HG03280 (cell line): ENCODE results near the gene ATXN1.
"Not testable (repeated sequence)": the region's sequence is repeated elsewhere in the genome, so short reads cannot be mapped to it uniquely, and the experiment has no call there.

Experiments
- ATAC-seq: cut with Tn5 transposase; IDR thresholded peaks from one replicate; pipeline ENCODE4 v1.9.1; 2021; ENCODE audit warnings: mild to moderate bottlenecking, moderate library complexity; ENCODE audit not compliant: unreplicated experiment

The ATXN1 gene

DNA sequence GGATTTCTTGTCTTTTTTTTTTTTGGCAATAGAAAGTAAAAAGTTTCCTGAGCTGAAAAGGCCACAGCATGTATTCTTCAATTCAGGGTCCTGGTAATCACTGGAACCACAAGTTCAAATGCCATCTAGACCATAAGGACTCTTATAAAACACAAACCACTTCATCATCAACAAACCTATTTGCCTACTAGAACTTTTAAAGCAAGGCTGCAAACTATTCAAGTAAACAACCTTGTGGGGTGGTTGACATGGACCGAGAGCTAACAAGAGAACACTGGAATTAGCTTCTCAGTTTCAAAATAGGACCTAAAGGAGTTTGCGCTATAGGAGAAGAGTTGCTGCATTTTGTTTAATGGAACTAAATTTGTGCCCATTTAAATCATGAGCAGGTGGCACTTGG is 215.9 kb downstream of the ATXN1 start:
- no peak for ATAC-seq

DNA sequence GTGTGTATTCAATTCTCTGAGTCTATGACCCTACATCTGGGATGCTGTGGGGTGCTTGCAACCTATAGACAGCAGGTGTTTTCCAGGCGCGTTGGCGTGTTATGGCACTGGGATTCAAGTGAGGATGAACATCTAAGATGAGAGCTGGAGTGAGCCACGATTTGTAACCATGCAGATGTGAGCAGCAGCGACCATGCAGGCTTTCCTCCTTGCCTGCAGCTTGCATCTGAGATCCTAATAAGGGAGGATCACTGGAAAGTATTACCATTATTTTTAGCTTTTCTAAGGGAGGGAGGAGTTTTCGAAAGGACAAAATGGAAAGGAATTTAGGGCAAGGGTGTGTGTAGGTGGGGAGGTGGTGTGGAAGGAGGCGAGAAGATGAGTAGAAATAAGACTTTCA is 216.7 kb downstream of the ATXN1 start:
- ATAC-seq = no peak

DNA sequence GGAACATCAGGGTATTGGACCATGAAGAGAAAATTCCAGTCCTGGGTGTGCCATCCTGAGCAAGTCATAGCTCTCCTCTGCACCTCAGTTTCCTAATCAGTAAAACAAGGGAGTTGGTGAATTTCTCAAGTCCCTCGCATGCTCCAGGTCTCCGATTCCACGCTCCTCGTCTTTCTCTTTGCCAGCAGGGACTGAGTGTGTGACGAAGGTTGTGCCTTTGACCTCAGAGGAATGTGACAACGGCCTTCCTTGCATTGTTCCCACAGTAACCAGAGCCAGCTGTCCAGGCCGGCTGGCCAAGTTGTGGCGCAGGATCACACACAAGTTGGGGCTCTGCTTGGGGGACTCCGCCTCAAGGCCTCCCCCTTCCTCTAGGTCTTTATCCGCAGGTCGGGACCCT is 217.3 kb downstream of the ATXN1 start:
- no peak for ATAC-seq

DNA sequence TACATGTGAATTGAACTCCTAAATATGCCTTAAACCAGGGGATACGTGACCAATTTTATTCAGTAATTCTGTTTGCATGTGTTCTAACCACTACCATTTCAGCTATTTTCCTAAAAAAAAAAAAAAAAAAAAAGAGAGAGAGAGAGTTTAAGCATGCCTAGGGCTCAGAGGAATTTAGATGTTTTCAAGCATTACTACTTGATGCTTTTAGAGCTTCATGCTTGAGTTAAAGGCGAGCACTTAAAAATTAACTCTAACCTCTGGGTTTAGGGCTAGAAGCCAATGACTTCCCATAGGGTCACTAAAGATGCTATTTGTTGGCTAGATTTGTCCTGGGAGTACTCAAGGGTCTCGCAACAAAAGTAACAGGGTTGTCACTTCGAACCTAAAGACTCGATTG is 217.7 kb downstream of the ATXN1 start:
- no peak for ATAC-seq

DNA sequence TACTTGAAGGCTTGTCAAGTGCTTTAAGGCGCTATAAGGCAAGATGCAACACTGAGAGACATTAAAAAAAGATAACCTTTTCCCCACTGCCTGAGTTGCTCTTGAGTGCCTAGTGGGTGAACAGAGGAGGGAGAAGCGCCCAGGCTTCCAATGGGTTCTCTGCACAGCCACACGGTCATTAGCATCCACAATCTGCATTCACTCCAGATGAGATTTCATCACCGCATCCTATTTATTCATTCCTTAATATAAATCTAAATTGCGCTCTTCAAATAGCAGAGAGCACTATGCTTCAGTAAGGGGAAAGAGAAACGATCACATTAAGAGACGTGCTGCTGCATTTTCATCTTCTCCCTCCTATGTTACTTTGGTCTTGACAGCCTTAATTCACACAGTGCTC is 219.2 kb downstream of the ATXN1 start:
- no peak for ATAC-seq

DNA sequence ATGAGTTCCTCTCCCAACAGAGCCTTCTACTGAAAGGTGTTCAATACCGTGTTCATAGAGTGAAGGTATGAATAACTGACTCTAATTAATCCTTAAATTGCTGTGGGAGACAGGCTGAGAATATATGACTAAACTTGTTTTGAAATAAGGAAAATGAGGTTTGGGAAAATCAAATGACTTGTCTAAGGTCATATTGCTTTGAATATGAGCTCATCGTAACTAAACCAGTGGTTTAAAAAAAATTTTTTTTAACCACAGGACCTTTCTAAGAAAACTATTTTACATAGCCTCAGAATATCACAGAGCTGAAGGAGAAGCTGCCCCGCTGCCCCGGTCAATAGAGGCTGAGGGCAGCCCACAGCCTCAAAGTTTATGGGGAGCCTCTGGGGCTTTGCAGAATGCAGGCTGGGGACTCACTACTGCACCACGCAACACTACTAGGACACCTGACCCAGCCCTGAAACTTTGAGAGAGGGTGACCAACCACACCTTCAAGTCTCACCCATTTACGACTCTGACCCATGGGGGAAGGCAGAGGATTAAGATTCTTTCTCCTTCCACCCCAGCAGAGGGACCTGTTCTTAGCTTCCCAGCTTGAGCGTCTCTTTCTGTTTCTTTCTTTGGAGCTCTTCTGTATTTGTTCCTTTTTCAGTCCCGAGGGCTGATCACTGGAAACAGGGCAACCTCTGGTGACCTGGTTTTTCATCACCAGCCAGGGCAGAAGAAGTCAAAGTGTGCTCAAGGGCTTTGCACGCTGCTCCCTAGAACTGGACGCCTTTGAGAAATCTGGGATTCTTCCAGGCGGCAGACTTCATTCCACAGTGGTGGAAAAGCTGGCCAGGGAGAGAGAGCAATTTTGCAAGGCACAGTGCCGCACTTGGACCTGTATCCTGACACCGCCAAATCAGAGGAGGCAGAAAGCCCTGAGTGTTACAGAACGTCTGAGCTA is 220.2 kb downstream of the ATXN1 start:
- ATAC-seq = peak; percentile 71

DNA sequence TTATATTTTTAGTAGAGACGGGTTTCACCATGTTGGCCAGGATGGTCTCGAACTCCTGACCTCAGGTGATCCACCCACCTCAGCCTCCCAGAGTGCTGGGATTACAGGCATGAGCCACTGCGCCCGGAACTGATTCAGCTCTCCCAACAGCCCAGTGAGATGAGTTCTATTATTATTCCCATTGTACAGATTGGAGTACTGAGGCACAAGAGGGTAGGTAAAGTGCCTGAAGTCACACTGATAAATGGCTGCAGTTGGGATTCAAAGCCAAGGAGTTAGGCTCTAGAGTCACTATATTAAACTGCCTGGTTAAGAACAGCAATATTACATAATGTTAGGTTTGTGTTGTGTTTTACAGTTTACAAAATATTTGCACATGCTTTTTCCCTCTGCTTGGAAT is 220.9 kb downstream of the ATXN1 start:
- not testable (repeated sequence) for ATAC-seq

DNA sequence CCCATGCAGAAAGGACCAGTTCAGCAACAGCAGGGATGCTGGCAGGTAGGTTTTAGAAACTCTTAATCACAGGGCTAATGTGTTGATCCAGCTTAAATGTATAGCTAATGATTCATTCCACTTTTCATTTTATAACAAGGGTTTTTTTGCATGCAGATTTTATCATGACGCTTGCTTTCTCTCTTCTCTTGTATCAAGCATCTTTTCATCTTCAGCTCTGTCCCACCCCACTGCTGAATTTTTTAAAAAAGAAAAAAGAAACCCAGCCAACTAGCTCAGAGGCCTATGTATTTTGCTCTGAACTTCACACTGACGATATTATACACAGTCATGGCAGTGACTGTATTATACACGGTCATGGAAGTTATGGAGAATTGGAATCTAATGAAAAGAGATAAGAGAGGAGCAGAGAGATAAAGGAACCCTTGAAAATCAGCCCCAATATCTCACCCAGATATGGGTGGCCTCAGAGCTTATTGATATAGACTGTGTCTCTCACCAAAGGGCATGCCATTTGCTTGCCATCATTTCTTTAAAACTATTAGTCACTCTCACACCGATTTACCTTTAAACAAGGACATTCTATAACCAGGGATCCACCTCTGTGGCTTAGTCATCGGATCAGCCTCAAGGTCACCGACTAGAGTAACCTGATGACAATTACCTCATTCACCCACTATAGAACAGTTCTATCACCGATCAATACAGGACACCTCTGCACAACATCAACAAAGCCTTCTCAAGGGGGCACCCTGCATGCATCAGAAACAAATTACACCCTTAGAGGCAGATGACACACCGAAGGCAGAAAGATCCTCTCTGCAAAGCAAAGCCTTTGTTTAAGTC is 222.0 kb downstream of the ATXN1 start:
- no peak for ATAC-seq

DNA sequence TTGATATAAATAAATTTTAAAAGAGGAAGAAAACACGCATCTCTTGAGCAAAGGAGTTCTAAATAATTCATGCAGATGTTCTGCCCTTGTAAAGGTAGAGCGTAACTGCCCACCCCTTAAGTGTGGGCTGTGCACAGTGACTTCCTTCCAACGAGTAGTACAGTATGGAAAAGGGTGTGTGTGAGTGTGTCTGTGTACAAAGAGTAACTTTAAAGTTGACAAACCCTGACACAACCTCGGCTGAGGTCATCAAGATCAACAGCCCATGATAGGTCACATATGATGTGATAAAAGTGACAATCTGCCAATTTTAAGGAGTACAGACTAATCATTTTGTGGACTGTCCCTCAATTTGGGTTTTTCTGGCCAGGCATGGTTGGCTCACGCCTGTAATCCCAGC is 225.7 kb downstream of the ATXN1 start:
- no peak for ATAC-seq

DNA sequence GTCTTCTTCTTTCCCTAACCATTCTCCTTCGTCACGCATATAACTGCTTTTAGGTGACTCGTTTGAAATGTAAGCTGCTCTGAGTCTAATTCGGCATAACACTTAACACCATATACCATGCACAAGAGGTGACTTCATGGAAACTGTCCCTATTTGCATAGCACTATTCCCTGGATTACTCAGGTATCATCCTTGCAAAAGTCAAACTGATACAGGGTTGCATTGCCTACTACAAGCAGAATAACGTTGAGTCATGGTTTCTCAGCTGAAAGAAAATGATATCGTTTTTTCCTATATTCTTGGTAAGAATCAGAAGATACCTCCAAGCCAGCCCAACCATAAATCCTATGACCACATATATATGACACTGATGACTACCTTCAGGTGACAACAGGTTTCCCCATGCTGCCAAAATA is 227.5 kb downstream of the ATXN1 start:
- no peak for ATAC-seq

DNA sequence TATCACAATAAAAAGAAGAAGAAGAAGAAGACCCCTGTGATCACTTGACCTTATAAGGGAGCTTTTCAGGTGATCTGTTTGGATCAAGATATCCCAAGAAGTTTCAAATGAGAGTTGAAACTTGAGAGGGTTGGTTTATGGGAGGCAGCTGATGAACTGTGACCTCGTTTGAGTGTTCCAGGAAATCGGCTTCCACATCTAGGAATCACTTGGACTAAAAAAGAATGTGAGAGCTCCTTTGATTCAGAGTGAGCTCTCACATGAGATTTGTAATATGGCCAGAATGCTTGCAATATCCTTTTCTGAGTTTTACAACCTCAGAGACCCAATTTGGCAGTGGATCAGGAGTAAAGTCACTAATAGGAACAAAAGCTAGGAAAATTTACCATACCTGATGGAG is 228.1 kb downstream of the ATXN1 start:
- no peak for ATAC-seq

DNA sequence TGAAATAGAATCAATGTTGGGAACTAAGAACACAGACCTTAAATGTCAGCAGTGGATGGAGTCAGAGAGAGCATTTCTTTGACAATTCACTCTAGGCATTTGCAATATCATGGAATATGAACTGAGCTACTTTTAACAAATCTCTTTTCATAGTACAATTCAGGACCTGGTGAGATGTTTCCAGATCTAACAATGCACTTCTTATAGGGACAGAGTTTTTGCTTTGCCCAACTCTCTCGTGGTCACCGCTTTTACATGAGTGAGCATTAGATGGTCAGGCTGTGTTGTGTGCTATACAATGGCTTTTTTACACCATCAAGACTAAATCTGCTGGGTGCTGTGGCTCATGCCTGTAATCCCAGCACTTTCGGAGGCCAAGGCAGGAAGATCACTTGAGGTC is 233.6 kb downstream of the ATXN1 start:
- ATAC-seq = no peak

DNA sequence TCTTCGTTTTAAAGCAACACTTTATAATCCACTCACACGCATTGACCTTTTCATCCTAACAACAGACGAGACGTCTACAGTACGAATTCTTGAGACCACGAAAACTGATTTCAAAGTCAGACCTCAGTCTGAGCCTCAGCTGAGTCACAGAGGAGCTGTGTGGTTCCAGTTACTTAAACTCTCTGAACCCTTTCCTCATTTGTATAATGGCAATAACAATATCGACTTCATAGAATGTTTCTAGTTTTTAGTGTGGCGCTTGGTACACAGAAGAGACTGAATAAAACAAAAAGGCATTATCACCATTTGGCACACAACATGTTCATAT is 236.9 kb downstream of the ATXN1 start:
- no peak for ATAC-seq

DNA sequence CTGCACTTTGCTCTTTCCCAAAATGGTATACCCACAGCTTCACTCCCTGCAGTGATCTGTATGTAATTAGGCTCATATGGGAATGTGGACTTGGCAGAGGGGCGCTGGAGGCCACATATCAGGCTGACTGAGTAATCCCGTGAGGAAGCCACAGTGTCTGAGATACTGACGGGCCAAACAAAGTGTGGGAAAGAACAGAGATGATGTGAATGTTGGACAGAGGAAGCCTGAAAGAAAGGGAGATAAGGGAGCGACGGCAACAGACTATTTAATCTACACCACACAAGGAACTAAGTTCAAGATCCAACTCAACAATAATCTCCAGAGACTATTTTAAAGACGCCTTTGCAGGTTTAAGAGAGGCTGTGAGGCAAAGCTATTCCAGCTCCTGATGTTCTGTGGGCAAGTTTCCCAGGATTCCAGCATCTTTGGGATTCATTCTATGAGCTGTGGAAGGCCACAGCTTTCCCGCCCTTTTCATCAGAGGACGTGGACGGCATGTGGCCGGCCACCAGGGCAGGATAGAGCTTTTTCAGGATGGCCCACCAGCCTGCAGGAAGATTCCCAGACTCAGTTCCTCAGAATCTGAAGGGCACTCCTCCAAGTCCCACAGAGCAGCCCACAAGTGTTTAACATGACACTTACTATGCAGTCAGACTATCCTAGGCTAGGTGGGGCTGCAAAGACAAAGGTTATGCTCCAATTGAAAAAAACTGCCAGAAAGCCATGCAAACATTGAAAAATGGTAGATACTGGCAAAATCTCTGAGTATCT is 237.5 kb downstream of the ATXN1 start:
- ATAC-seq = no peak

DNA sequence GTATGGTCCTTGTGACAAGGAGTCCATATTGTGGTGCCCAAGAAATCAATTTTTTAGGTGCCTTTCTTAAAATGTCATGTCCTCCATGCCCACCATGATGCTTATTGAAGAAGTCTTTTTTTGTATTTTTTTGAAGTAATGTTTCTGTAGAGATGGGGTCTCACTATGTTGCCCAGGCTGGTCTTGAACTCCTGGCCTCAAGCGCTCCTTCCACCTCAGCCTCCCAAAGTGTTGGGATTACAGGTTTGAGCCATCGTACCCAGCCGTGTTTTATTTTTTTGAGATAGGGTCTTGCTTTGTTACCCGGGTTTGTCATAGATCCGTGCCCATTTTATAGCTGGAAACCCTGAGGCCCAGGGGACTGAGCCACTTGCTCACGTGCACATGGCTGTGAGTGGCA is 238.3 kb downstream of the ATXN1 start:
- ATAC-seq = no peak

DNA sequence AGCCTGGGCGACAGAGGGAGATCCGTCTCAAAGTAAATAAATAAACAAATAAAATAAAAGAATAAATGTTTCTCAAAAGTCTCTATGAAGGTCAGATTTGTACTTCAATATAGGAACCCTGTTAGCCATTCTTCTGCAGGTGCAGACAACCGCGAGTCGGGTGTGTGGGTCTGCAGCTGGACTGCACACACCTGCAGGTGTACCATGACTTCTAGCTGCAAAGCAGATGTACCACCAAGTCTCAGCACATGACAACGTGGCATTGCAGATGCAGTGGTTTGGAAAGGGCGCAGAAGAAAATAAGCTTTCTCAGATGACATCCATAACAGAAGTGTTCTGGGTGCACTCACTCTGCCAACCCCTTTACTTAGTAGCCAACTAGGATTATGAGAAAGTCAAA is 239.7 kb downstream of the ATXN1 start:
- no peak for ATAC-seq

DNA sequence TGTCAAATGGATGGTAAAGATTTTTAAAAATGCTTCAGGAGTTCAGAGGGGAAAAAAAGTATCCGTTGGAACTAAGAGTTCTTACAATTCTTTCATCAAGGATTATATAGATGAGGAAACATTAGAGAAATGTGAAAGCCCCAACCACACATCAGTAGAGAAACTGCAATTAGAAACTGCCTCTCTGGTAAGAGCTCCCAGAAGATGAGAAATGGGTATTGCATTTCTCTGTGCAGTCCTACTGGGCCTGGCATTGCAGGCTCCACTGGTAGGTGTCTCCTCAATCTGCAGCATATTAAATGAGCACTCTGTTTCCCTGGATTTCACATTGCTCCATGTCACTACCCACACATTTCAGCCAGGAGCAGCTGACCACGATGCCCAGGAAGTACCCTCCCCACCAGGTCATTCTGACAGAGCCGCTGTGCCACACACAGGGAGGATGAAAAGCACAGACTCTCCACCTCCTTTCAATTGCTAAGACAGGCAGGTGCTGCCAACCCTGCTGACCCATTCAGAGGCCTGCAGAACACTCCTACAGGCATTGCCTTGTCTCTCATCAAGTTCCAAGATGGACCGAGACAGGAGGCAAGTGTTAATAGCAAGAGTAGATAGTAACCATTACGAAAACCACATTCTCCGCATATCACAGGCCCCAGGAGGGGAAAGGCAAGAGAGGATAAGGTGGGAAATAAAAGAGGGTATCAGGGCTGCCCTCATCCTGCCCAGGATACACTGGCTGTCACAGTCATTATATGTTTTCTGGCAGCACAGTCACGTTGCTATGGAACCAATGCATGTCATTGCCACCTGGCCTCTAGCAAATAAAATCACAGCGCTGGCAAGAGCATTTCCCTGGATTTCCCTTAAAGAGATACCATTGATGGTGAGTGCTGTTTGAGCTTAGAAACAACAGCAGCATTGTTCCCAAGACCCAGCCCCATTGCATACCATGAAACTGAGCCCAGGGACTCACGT is 241.7 kb downstream of the ATXN1 start:
- no peak for ATAC-seq

DNA sequence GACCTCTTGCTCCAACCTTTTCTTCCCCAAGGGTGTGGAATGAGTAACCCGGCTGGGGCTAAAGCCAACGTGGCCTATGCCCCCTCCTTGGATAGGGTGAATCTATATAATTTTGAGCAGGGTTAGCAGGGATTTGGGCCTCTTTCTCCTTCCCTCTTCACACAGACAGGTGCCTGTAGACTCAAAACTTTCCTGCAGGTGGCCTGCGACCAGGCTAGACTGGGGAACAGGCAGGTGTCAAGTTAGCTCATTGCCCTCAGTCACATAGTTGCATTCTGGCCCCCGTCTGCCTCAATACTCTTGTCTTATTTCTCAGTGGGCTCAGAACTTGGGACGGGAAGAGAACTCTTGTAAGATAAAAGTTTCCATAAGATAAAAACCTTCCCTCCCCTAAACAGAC is 243.0 kb downstream of the ATXN1 start:
- no peak for ATAC-seq

DNA sequence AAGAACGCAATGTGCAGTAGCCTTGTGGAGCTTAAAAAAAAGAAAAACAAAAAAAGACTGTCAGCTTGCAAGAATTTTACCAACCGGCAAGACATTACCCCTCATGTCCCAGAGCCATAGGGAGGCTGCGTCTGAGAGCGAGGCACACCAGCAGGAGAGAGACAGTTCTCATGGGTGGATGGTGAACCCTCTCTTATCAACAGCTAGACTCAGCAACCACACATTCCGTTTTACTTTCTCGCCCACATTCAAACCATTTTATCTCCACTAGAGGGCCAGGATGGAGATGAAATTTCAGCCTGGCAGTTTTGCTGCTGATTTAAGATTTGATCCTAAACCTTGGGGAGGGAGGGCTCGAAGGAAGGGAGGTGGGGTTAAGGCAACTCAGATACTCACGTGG is 247.0 kb downstream of the ATXN1 start:
- ATAC-seq = no peak
